ENCODE results near the gene CDK5RAP2. TPM values are rescaled to one million over a fixed set of nuclear protein-coding genes. Genes with fewer than 3 reads are reported as not detected.

The CDK5RAP2 gene
- total and polyA plus RNA-seq, 8 donors: 14.8 to 37.1 (median 21.7) TPM

DNA sequence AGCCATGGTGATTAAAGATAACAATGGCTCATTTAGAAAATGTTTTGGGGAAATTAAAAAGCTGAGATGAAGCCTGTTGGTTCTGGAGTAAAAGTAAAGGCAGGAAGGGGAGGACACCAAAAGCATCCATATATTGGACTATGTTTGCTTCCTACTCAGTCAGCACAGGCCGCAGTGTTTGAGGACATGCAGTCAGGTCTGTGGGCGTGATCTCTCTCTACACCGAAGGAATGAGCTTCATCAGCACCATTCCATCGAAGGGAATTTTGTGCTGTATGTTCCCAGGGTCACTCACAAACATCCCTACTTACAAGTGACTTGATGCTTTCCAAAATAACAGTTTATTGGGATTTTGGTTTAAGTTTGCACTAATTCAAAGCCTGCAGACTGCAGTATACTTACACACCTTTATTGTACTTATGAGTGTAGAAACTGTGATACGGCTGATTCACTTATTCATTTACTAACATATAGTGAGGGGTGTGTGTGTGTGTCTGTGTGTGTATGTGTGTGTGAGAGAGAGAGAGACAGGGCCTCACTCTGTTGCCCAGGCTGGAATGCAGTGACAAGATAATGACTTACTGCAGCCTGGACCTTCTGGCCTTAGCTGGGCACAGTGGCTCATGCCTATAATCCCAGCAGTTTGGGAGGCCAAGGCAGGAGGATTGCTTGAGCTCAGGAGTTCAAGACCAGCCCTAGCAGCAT lies 13.4 kb upstream of the CDK5RAP2 start:
- Histone ChIP-seq H3K36me3 (no peaks in the 10 kb centered on the region), H3K4me1 (no peaks in the 10 kb centered on the region), H3K27me3 (no peaks in the 10 kb centered on the region), H3K9me3 (no peaks in the 10 kb centered on the region), H3K4me3 (no peak overlapping the region), H3K27ac (no peak overlapping the region)
- intact Hi-C loops (cut with DNase I): no loop called here
- FAIRE-seq: no peak
- TF ChIP-seq, protein P1, sequence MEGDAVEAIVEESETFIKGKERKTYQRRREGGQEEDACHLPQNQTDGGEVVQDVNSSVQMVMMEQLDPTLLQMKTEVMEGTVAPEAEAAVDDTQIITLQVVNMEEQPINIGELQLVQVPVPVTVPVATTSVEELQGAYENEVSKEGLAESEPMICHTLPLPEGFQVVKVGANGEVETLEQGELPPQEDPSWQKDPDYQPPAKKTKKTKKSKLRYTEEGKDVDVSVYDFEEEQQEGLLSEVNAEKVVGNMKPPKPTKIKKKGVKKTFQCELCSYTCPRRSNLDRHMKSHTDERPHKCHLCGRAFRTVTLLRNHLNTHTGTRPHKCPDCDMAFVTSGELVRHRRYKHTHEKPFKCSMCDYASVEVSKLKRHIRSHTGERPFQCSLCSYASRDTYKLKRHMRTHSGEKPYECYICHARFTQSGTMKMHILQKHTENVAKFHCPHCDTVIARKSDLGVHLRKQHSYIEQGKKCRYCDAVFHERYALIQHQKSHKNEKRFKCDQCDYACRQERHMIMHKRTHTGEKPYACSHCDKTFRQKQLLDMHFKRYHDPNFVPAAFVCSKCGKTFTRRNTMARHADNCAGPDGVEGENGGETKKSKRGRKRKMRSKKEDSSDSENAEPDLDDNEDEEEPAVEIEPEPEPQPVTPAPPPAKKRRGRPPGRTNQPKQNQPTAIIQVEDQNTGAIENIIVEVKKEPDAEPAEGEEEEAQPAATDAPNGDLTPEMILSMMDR (IDR thresholded peaks at IDR 0.05): no peak
- 73 to 77% methylated on average over 5 of the region's 5 CpGs for WGBS, 2 donors
- no peak for DNase-seq
- ATAC-seq: no peak

- H3K9me3 ChIP-seq: no peaks in the 10 kb centered on the region
- H3K36me3 ChIP-seq: no peaks in the 10 kb centered on the region
- DNase-seq: no peak
- no peaks in the 10 kb centered on the region for H3K4me1 ChIP-seq
- FAIRE-seq: no peak
- H3K27ac ChIP-seq: no peak overlapping the region
- TF ChIP-seq, protein P1 (IDR thresholded peaks at IDR 0.05): no peak
- no peaks in the 10 kb centered on the region for H3K27me3 ChIP-seq
- WGBS, 2 donors: 85 to 93% methylated on average over 8 of the region's 8 CpGs
- H3K4me3 ChIP-seq: no peak overlapping the region
- ATAC-seq: no peak
- intact Hi-C loops (cut with DNase I): no loop called here
These were observed 12.2 kb upstream of the CDK5RAP2 start for GRCh38 chr9:120592210-120592609.

DNA sequence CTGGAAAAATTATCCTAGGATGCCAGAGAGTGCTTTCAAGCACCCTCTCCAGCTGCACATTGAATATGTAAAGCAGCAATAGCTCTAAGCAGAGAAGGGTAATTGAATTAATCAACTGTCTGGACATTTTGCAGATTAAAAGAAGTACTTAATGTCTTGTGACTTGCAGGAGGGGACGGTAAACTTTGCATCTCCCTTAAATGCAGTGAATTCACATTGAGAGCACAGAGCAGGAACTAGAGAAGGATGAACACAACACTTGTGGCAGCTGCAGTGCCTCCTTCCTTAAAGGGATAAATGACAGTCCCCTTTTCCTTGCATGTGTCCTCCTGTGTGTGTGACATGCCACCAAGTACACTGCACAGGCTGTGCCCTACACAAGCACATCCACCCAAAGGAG lies 7.4 kb upstream of the CDK5RAP2 start:
- no peak overlapping the region for H3K4me3 ChIP-seq
- ATAC-seq (no peak), FAIRE-seq (no peak), DNase-seq (no peak)
- TF ChIP-seq, protein P1 (IDR thresholded peaks at IDR 0.05): no peak
- H3K27me3 ChIP-seq: no peaks in the 10 kb centered on the region
- H3K4me1 ChIP-seq: peaks cover 0 to 4% (median 0%) of the 10 kb centered on the region in 3 donors
- H3K36me3 ChIP-seq: no peaks in the 10 kb centered on the region
- H3K9me3 ChIP-seq: no peaks in the 10 kb centered on the region
- no peak overlapping the region for H3K27ac ChIP-seq
- intact Hi-C loops (cut with DNase I): no loop called here
- WGBS, 2 donors: 35 to 44% methylated on average over 1 of the region's 1 CpG

GRCh38 chr9:120583958-120584369 lies 4.0 kb upstream of the CDK5RAP2 start:
- no peak overlapping the region for H3K4me3 ChIP-seq
- no peaks in the 10 kb centered on the region for H3K27me3 ChIP-seq
- peak overlapping the region in 2 of 4 donors; percentile 34 to 47 for H3K27ac ChIP-seq
- TF ChIP-seq, protein P1 (IDR thresholded peaks at IDR 0.05): no peak
- 59 to 63% methylated on average over 3 of the region's 3 CpGs for WGBS, 2 donors
- no peaks in the 10 kb centered on the region for H3K9me3 ChIP-seq
- intact Hi-C loops (cut with DNase I): no loop called here
- peak in 3 of 6 donors; percentile 30 to 48 (median 44) for DNase-seq
- peaks cover 0 to 7% (median 2%) of the 10 kb centered on the region in 3 donors for H3K4me1 ChIP-seq
- ATAC-seq: peak in 3 of 4 donors; percentile 24 to 56 (median 24)
- no peaks in the 10 kb centered on the region for H3K36me3 ChIP-seq
- no peak for FAIRE-seq
